ENCODE measurements around the gene CLOCK. TPM values are rescaled to one million over a fixed set of nuclear protein-coding genes. Genes with fewer than 3 reads are reported as not detected.

The CLOCK gene
- total RNA-seq: 20.3 TPM

GRCh38 chr4:55546756-55547465, at the start of gene CLOCK:
Gene CLOCK (minus strand): TSS chr4:55546909. CDS start chr4:55482785, 64,124 bp downstream.

GRCh38 chr4:55592014-55592413, 45.3 kb upstream of the CLOCK start, which contains the start of gene PDCL2:
Gene PDCL2 (minus strand): TSS chr4:55592245. CDS start chr4:55592109, 136 bp downstream.

DNA sequence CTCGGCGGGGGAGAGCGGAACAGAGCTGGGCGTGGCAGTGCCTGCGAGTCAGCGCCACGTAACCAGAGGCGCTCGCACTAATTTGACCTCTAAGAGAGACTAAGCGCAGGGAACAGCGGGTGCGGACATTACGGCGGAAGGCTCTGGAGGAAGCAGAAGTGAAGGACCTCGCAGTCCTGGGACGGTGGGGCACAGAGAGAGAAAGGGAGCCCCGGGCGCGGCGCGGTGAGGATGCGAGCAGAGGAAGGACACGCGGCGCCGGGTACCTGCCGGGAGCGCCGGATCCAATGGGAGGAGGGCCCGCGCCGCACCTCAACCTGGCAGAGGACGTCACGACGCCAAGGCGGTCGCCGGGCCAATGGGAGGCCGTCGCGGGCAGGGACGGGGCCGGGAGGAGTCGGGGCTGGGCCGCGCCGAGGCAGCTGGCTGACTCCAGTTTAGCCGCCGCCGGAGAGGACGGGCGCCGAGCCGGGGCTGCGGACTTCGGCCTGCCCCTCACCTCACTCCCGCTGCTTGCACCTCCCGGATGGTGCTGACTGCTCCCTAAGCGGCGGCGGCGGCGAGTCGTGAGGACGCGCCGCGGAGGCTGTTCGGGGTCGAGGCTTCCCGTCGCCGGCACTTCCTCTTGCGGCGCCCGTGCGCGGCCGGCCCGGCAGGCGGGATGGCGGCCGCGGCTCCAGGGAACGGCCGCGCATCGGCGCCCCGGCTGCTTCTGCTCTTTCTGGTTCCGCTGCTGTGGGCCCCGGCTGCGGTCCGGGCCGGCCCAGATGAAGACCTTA, 151.0 kb downstream of the CLOCK start, which contains the start of gene TMEM165:
Gene TMEM165 (plus strand): TSS at position 429 of the 779 bp plus-strand sequence. CDS start 233 bp downstream, at position 662.

Small RNAs within 50 kb of the gene (small RNA-seq; reads per million reads assigned to genes)
- gene RF00019 (ENCODE audit: low replicate concordance): not detected

Other genes starting within 250 kb of the CLOCK start
- 6.5 TPM for gene SRD5A3, start 200.7 kb downstream of the CLOCK start, total RNA-seq
- 88.3 TPM for gene TMEM165, start 151.0 kb downstream of the CLOCK start, total RNA-seq
- not detected for gene PDCL2, start 45.3 kb upstream of the CLOCK start, total RNA-seq
- gene NMU, start 89.4 kb upstream of the CLOCK start, total RNA-seq: 5.1 TPM

Data from metanephros (tissue), 2 donors.